HG03378 (cell line): ENCODE data around the gene DOC2A.
"Not testable (repeated sequence)": the region's sequence is repeated elsewhere in the genome, so short reads cannot be mapped to it uniquely, and the experiment has no call there.

Experiments
- ATAC-seq: cut with Tn5 transposase; IDR thresholded peaks from one replicate; pipeline ENCODE4 v1.9.1; 2021; ENCODE audit warnings: mild to moderate bottlenecking, moderate library complexity; ENCODE audit not compliant: unreplicated experiment

The DOC2A gene

GRCh38 chr16:30010844-30011713, at the start of gene DOC2A:
Gene DOC2A (minus strand): TSS chr16:30011027. CDS start chr16:30010222, 805 bp downstream.
- no peak for ATAC-seq

- ATAC-seq = no peak
These were observed 49.5 kb upstream of the DOC2A start for GRCh38 chr16:30060346-30060745.

GRCh38 chr16:30054959-30055553, 44.2 kb upstream of the DOC2A start:
- ATAC-seq = no peak

- ATAC-seq = no peak
These were observed 43.6 kb upstream of the DOC2A start for GRCh38 chr16:30054451-30054850.

- no peak for ATAC-seq
These were observed 42.7 kb upstream of the DOC2A start for GRCh38 chr16:30053376-30054015.

GRCh38 chr16:30052671-30053372, 42.0 kb upstream of the DOC2A start:
- ATAC-seq = peak; percentile 46

GRCh38 chr16:30051518-30051917, 40.7 kb upstream of the DOC2A start:
- ATAC-seq = no peak

GRCh38 chr16:30049871-30050270, 39.0 kb upstream of the DOC2A start:
- ATAC-seq = no peak

- no peak for ATAC-seq
These were observed 35.8 kb upstream of the DOC2A start for GRCh38 chr16:30046588-30046987.

- no peak for ATAC-seq
These were observed 35.4 kb upstream of the DOC2A start for GRCh38 chr16:30046178-30046577.

- no peak for ATAC-seq
These were observed 31.0 kb upstream of the DOC2A start for GRCh38 chr16:30041841-30042240.

- ATAC-seq = not testable (repeated sequence)
These were observed 29.9 kb upstream of the DOC2A start for GRCh38 chr16:30040690-30041089.

- ATAC-seq = no peak
These were observed 29.4 kb upstream of the DOC2A start for GRCh38 chr16:30040221-30040620.

GRCh38 chr16:30033270-30033669, 22.4 kb upstream of the DOC2A start:
- no peak for ATAC-seq

GRCh38 chr16:30032083-30032819, 21.4 kb upstream of the DOC2A start:
- no peak for ATAC-seq

- ATAC-seq = no peak
These were observed 20.7 kb upstream of the DOC2A start for GRCh38 chr16:30031477-30031918.

GRCh38 chr16:30030841-30031413, 20.1 kb upstream of the DOC2A start, which contains the start of gene TLCD3B:
Gene TLCD3B (minus strand): TSS chr16:30031271. CDS start chr16:30030527, 744 bp downstream.
- ATAC-seq = no peak

GRCh38 chr16:30030011-30030685, 19.3 kb upstream of the DOC2A start:
- ATAC-seq = no peak

- ATAC-seq = no peak
These were observed 17.7 kb upstream of the DOC2A start for GRCh38 chr16:30028438-30029076.
